CD14-positive monocyte (primary cell): ENCODE measurements around the gene SCN5A. TPM values are rescaled to one million over a fixed set of nuclear protein-coding genes. Genes with fewer than 3 reads are reported as not detected.

ENCODE experiments used
- DNase-seq, 3 donors: peaks; one replicate each; pipeline ENCODE4 v3.0.0-alpha.2; 2011 to 2022
- H2AFZ ChIP-seq: 2 replicates; pipeline ENCODE4 v1.6.0; 2012; ENCODE audit warnings: mild to moderate bottlenecking, low read depth, low read length, inconsistent platforms; ENCODE audit not compliant: insufficient read depth, poor library complexity, severe bottlenecking
- H3K27ac ChIP-seq, 2 donors: 1 replicate in 1 of 2; 2 replicates in 1 of 2; pipeline ENCODE4 v1.5.1; 2012 to 2013; ENCODE audit warnings: low read length in 2 of 2, control low read depth in 1 of 2, inconsistent platforms in 1 of 2, low read depth in 1 of 2, mild to moderate bottlenecking in 1 of 2
- H3K27me3 ChIP-seq, 2 donors: one replicate each; pipeline versions ENCODE4 v1.6.0 to v1.6.1; 2011 to 2013; ENCODE audit warnings: low read length in 2 of 2; ENCODE audit not compliant: control insufficient read depth in 2 of 2, insufficient read depth in 2 of 2
- H3K36me3 ChIP-seq, 2 donors: replicated peaks in 1 of 2; 1 replicate in 1 of 2; 2 replicates in 1 of 2; pipeline versions ENCODE4 v1.5.1 to v1.6.1; 2012 to 2013; ENCODE audit warnings: low read length in 2 of 2, control low read depth in 1 of 2, inconsistent platforms in 1 of 2, mild to moderate bottlenecking in 1 of 2; ENCODE audit not compliant: insufficient read depth in 2 of 2, control insufficient read depth in 1 of 2
- H3K4me1 ChIP-seq, 2 donors: 1 replicate in 1 of 2; 2 replicates in 1 of 2; pipeline versions ENCODE4 v1.5.1 to v1.6.1; 2012 to 2013; ENCODE audit warnings: low read length in 2 of 2, control low read depth in 1 of 2, inconsistent platforms in 1 of 2, mild to moderate bottlenecking in 1 of 2, moderate library complexity in 1 of 2; ENCODE audit not compliant: insufficient read depth in 2 of 2, control insufficient read depth in 1 of 2
- H3K4me2 ChIP-seq: replicated peaks from 2 replicates; pipeline ENCODE3; 2012; ENCODE audit warnings: low read length, moderate library complexity, mild to moderate bottlenecking; ENCODE audit not compliant: poor library complexity, severe bottlenecking; ENCODE audit errors: extremely low read depth
- H3K4me3 ChIP-seq, 3 experiments: fragments of 200-600 bp in 1 of 3; sonication (generic) in 1 of 3; replicated peaks in 1 of 3; 1 replicate in 2 of 3; 2 replicates in 1 of 3; pipeline ENCODE4 v1.5.1; 2011 to 2013; ENCODE audit warnings: low read length in 3 of 3, mild to moderate bottlenecking in 3 of 3, control low read depth in 2 of 3, low read depth in 2 of 3, inconsistent platforms in 1 of 3, moderate library complexity in 1 of 3
- H3K79me2 ChIP-seq: 2 replicates; pipeline ENCODE4 v1.6.0; 2012; ENCODE audit warnings: mild to moderate bottlenecking, control low read depth, inconsistent platforms, low read length, moderate library complexity; ENCODE audit not compliant: insufficient read depth
- H3K9ac ChIP-seq: 2 replicates; pipeline ENCODE4 v1.6.0; 2017; ENCODE audit warnings: low read length, mild to moderate bottlenecking; ENCODE audit not compliant: insufficient read depth, poor library complexity, severe bottlenecking
- H3K9me3 ChIP-seq, 2 donors: replicated peaks in 1 of 2; 1 replicate in 1 of 2; 2 replicates in 1 of 2; pipeline versions ENCODE4 v1.5.1 to v1.6.1; 2012 to 2013; ENCODE audit warnings: low read length in 2 of 2, control low read depth in 1 of 2; ENCODE audit not compliant: control insufficient read depth in 1 of 2, insufficient read depth in 1 of 2
- H4K20me1 ChIP-seq: 2 replicates; pipeline ENCODE4 v1.6.0; 2012; ENCODE audit warnings: mild to moderate bottlenecking, low read length, control low read depth, moderate library complexity; ENCODE audit not compliant: insufficient read depth
- H3K27ac Mint-ChIP-seq, 7 donors: one replicate each; pipeline ENCODE4 v1.8.0; 2020; ENCODE audit warnings: mild to moderate bottlenecking in 7 of 7, mixed read lengths in 7 of 7, moderate library complexity in 6 of 7, inconsistent platforms in 2 of 7
- H3K27me3 Mint-ChIP-seq, 3 donors: one replicate each; pipeline ENCODE4 v1.8.0; 2021 to 2022; ENCODE audit warnings: low read depth in 3 of 3, mild to moderate bottlenecking in 3 of 3, mixed read lengths in 3 of 3, moderate library complexity in 3 of 3, inconsistent platforms in 1 of 3
- H3K36me3 Mint-ChIP-seq, 2 donors: one replicate each; pipeline ENCODE4 v1.8.0; 2020; ENCODE audit warnings: mixed read lengths in 2 of 2, inconsistent platforms in 1 of 2, mild to moderate bottlenecking in 1 of 2
- H3K4me1 Mint-ChIP-seq: one replicate; pipeline ENCODE4 v1.8.0; 2020; ENCODE audit warnings: mild to moderate bottlenecking, mixed read lengths
- H3K4me3 Mint-ChIP-seq, 2 donors: one replicate each; pipeline ENCODE4 v1.8.0; 2020; ENCODE audit warnings: mild to moderate bottlenecking in 2 of 2, mixed read lengths in 2 of 2, moderate library complexity in 1 of 2
- H3K9me3 Mint-ChIP-seq, 7 donors: one replicate each; pipeline ENCODE4 v1.8.0; 2020 to 2022; ENCODE audit warnings: mixed read lengths in 7 of 7, mild to moderate bottlenecking in 6 of 7, moderate library complexity in 6 of 7, inconsistent platforms in 2 of 7
- WGBS: methylation state at CpG from one replicate; pipeline ENCODE4 v1.1.5; 2013; ENCODE audit warnings: missing lambda C conversion rate; ENCODE audit not compliant: insufficient coverage; 5-methylcytosine and 5-hydroxymethylcytosine counted together
- intact Hi-C, 2 donors: fragments of 100-400 bp; cut with micrococcal nuclease; formaldehyde crosslinking; loops; one replicate each; pipeline versions ENCODE4 v1.15.0 to v1.15.1; 2023
- polyA plus RNA-seq, 3 donors: library from polyadenylated mRNA; depleted of rRNA in 1 of 3; unstranded in 2 of 3; stranded (reverse) in 1 of 3; fragments of 300-500 nt in 2 of 3; fragments of >200 nt in 1 of 3; fragmentation: Illumina TruSeq in 2 of 3; gene quantifications; 1 replicate in 2 of 3; 2 replicates in 1 of 3; pipeline ENCODE4 v1.2.3, GENCODE V29; 2012 to 2021
- TF ChIP-seq, protein P1 (sequence below): fragments of 200-600 bp; IDR thresholded peaks from one replicate; pipeline ENCODE4 v1.8.0; 2022; ENCODE audit warnings: antibody characterized with exemption, mild to moderate bottlenecking

Gene SCN5A
- polyA plus RNA-seq, 3 donors: not detected

DNA sequence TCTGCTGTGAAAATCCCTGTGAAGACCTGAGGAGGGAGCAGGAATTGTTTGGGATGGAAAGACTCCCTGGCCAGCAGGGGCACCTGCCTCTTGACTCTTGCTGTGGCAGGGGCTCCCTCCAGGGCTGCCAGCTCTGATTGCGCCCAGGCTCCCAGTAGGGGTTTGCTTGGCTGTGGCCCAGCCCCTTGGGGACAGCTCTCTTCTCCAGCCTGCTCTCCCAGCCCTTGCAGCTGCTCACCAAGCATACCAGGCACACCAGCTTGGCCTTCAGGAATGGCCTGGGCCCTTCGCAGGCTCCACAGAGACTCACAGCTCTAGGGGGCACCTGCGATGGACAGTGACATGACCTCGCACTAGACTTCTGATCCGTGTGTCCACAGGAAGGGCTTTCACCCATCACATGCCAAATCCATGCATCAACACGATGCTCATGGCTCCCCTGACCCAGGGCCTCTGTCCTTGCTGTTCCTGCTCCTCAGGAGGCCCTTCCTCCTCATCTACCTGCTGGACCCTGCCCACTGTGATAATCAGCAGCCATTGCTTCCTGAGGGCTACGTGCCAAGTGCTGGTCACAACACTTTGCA is 61.8 kb downstream of the SCN5A start:
- H3K27ac ChIP-seq: no peak overlapping the region
- Mint-ChIP-seq H3K27ac (no peak overlapping the region), H3K4me1 (peaks cover 5% of the 10 kb centered on the region), H3K27me3 (peaks cover 2 to 4% (median 2%) of the 10 kb centered on the region in 3 donors), H3K36me3 (no peaks in the 10 kb centered on the region), H3K4me3 (no peak overlapping the region), H3K9me3 (no peaks in the 10 kb centered on the region)
- H3K36me3 ChIP-seq: no peaks in the 10 kb centered on the region
- no peak overlapping the region for H3K9ac ChIP-seq
- intact Hi-C loops: no loop called here
- WGBS: 94% methylated on average over 6 of the region's 7 CpGs
- no peak overlapping the region for H2AFZ ChIP-seq
- no peak for DNase-seq
- H3K4me3 ChIP-seq: no peak overlapping the region
- H3K27me3 ChIP-seq: no peaks in the 10 kb centered on the region
- H3K4me1 ChIP-seq: no peaks in the 10 kb centered on the region
- no peaks in the 10 kb centered on the region for H3K79me2 ChIP-seq
- no peaks in the 10 kb centered on the region for H3K9me3 ChIP-seq
- TF ChIP-seq, protein P1, sequence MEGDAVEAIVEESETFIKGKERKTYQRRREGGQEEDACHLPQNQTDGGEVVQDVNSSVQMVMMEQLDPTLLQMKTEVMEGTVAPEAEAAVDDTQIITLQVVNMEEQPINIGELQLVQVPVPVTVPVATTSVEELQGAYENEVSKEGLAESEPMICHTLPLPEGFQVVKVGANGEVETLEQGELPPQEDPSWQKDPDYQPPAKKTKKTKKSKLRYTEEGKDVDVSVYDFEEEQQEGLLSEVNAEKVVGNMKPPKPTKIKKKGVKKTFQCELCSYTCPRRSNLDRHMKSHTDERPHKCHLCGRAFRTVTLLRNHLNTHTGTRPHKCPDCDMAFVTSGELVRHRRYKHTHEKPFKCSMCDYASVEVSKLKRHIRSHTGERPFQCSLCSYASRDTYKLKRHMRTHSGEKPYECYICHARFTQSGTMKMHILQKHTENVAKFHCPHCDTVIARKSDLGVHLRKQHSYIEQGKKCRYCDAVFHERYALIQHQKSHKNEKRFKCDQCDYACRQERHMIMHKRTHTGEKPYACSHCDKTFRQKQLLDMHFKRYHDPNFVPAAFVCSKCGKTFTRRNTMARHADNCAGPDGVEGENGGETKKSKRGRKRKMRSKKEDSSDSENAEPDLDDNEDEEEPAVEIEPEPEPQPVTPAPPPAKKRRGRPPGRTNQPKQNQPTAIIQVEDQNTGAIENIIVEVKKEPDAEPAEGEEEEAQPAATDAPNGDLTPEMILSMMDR: no peak
- H4K20me1 ChIP-seq: no peaks in the 10 kb centered on the region
- no peak overlapping the region for H3K4me2 ChIP-seq

DNA sequence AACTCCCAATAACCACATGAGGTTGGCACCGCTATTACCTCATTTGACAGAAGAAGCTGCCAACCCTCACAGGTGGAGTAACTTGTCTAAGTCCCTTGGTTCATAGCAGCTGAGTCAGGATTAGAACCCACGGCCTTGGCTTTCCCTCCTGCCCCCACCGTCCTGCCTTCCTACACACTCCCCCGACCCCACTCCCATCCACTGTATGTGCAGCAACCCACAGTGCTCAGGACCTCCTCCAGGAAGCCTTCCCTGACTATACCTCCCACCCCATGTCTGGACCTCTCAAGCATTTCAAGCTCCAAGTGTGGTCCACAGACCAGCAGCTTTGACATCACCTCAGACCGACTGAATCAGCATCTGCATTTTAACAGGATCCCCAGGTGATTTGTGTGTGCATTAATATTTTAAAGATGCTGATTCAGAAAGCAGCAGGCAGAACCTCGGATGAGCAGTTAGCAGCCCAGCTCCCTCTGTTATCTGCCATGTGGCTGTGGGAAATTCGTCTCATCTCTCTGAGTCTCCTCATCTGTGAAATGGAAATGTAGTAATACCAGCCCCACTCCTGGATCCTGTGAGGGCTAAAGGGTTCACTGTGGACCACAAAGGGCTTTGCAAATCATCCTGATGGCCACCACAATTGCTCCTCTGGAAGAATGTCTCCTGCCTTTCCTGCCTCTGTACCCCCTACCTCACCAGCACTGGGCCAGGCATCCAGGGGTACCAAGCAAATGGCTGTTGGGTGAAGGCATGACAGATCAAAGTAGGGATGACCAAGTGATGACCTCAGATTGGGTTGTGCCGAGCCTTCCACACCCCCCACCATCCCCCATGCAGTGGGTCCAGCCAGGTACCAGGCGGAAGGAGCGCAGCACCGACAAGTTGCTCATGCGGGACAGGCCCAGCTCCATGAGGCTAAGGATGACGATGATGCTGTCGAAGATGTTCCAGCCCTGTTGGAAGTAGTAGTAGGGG is 62.7 kb downstream of the SCN5A start:
- no peak overlapping the region for H3K27ac Mint-ChIP-seq
- TF ChIP-seq, protein P1: no peak
- intact Hi-C loops: no loop called here
- Histone ChIP-seq H4K20me1 (no peaks in the 10 kb centered on the region), H3K27me3 (no peaks in the 10 kb centered on the region), H3K79me2 (no peaks in the 10 kb centered on the region), H3K4me2 (no peak overlapping the region), H3K9me3 (no peaks in the 10 kb centered on the region), H3K27ac (no peak overlapping the region), H3K36me3 (no peaks in the 10 kb centered on the region), H2AFZ (no peak overlapping the region), H3K4me3 (no peak overlapping the region), H3K9ac (no peak overlapping the region), H3K4me1 (no peaks in the 10 kb centered on the region)
- H3K4me1 Mint-ChIP-seq: peaks cover 5% of the 10 kb centered on the region
- no peaks in the 10 kb centered on the region for H3K36me3 Mint-ChIP-seq
- DNase-seq: no peak
- H3K4me3 Mint-ChIP-seq: no peak overlapping the region
- H3K9me3 Mint-ChIP-seq: no peaks in the 10 kb centered on the region
- peaks cover 2% of the 10 kb centered on the region in 3 donors for H3K27me3 Mint-ChIP-seq
- 96% methylated on average over 11 of the region's 14 CpGs for WGBS
